NT2/D1 (cell line): ENCODE data around the gene IGF2R.
"Not testable (repeated sequence)": the region's sequence is repeated elsewhere in the genome, so short reads cannot be mapped to it uniquely, and the experiment has no call there.

ENCODE experiments used
- DNase-seq: peaks from one replicate; pipeline ENCODE4 v3.0.0-alpha.2; 2011; ENCODE audit warnings: low read depth, low spot score
- H3K27me3 ChIP-seq: 2 replicates; pipeline ENCODE4 v1.6.0; 2011; ENCODE audit warnings: mild to moderate bottlenecking; ENCODE audit not compliant: insufficient read length, insufficient read depth
- H3K36me3 ChIP-seq: 2 replicates; pipeline ENCODE4 v1.6.1; 2011; ENCODE audit warnings: mild to moderate bottlenecking, low read length, mixed read lengths; ENCODE audit not compliant: insufficient read depth, insufficient read length
- H3K4me1 ChIP-seq: 2 replicates; pipeline ENCODE4 v1.5.1; 2011; ENCODE audit not compliant: insufficient read depth, insufficient read length
- H3K4me3 ChIP-seq: 2 replicates; pipeline ENCODE4 v1.5.1; 2011; ENCODE audit warnings: low read depth; ENCODE audit not compliant: insufficient read length
- H3K9ac ChIP-seq: 2 replicates; pipeline ENCODE4 v1.6.0; 2011; ENCODE audit warnings: low read depth; ENCODE audit not compliant: insufficient read length
- H3K9me3 ChIP-seq: 2 replicates; pipeline ENCODE4 v1.5.1; 2011; ENCODE audit warnings: mild to moderate bottlenecking, low read length; ENCODE audit not compliant: insufficient read depth
- SUZ12 ChIP-seq: IDR thresholded peaks from 2 replicates; pipeline ENCODE4 v1.6.1; 2011; ENCODE audit not compliant: insufficient read length, insufficient read depth; ENCODE audit errors: extremely low read depth
- YY1 ChIP-seq: IDR thresholded peaks from 2 replicates; pipeline ENCODE4 v1.6.1; 2011; ENCODE audit not compliant: insufficient read length, insufficient read depth
- ZNF274 ChIP-seq: IDR thresholded peaks from 2 replicates; pipeline ENCODE4 v1.6.1; 2011; ENCODE audit warnings: mild to moderate bottlenecking, low read depth, low read length

The IGF2R gene

DNA sequence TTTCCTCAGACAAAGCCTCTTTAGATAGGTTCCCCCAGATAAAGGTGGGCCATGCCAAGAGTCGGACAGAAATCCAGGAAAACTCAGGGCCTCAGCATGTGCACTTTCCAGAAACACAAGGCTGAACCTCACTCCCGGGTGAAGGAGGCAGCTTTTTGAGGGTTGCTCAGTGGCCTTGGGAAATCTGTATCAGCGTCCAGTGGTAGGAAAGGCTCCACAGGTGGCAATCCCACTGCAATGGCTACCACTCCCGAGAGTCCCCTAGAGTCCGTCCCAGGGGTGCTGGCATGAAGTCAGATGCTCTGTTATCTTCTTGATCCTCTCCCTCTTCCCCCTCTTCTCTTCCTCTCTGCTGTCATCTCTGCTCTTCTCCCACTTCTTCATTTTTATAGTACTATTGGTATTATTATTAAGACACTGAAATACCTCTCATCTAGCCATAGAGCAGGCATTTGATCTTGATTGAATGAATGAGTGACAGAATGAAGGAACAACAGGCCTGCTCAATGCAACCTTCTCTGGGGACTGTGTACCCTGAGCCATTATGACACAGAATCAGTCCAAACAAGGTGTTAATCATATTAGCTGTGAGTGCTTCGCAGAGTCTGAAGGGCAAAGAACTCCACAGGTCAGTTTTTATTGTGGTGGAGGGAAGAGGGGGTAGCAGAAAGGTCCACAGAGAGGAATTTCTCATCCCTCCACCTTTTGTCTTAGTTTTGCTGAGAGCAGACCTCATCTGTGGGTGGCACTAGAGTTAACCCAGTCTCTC is 166.1 kb downstream of the IGF2R start:
- Histone ChIP-seq H3K9ac (no peak overlapping the region), H3K27me3 (no peaks in the 10 kb centered on the region), H3K36me3 (no peaks in the 10 kb centered on the region), H3K4me3 (no peak overlapping the region), H3K4me1 (peaks cover 4% of the 10 kb centered on the region), H3K9me3 (no peaks in the 10 kb centered on the region)
- no peak for DNase-seq
- TF ChIP-seq ZNF274 (no peak), YY1 (no peak)

DNA sequence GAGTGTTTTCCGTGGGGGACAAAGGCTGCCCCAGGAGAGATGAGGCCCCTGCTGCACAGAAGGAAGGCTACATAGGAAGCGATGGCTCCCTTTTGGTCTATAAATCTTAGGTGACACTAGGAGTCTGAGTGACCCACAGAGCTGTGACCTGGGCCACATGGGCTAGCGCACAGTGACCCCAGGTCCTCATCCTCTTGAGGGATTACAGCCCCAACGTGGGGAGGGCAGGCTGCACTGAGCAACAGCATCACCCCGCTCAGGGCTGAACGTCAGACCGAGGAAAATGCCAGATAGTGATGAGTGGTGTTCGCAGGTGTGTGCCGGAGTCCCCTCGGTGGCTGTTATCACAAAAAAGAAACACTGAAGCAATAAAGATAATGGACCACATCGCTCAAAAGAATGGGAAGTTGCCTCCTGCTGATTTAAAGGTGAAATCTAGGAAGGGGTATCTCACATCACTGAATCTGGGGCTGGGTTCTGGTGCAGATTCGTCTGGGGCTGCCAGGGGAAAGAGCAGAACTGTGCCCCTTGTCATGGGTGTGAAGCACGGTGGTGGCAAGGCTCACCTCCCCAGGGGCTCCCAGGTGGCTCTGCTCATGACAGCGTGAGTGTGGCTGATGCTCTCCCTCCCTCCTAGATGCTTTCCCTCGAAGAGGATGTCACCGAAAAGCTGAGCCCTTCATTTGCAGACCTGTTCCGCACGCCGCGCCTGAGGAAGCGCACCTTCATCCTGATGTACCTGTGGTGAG is 167.2 kb downstream of the IGF2R start:
- H3K36me3 ChIP-seq: no peaks in the 10 kb centered on the region
- no peaks in the 10 kb centered on the region for H3K9me3 ChIP-seq
- peaks cover 4% of the 10 kb centered on the region for H3K4me1 ChIP-seq
- TF ChIP-seq SUZ12 (no peak), YY1 (no peak), ZNF274 (no peak)
- H3K9ac ChIP-seq: no peak overlapping the region
- DNase-seq: no peak
- no peak overlapping the region for H3K4me3 ChIP-seq
- no peaks in the 10 kb centered on the region for H3K27me3 ChIP-seq

GRCh38 chr6:160137130-160137988 is 168.5 kb downstream of the IGF2R start:
- H3K4me1 ChIP-seq: peaks cover 2% of the 10 kb centered on the region
- no peak overlapping the region for H3K9ac ChIP-seq
- DNase-seq: no peak
- no peak overlapping the region for H3K4me3 ChIP-seq
- TF ChIP-seq YY1 (no peak), ZNF274 (no peak), SUZ12 (no peak)
- H3K27me3 ChIP-seq: no peaks in the 10 kb centered on the region
- H3K9me3 ChIP-seq: no peaks in the 10 kb centered on the region
- H3K36me3 ChIP-seq: no peaks in the 10 kb centered on the region

DNA sequence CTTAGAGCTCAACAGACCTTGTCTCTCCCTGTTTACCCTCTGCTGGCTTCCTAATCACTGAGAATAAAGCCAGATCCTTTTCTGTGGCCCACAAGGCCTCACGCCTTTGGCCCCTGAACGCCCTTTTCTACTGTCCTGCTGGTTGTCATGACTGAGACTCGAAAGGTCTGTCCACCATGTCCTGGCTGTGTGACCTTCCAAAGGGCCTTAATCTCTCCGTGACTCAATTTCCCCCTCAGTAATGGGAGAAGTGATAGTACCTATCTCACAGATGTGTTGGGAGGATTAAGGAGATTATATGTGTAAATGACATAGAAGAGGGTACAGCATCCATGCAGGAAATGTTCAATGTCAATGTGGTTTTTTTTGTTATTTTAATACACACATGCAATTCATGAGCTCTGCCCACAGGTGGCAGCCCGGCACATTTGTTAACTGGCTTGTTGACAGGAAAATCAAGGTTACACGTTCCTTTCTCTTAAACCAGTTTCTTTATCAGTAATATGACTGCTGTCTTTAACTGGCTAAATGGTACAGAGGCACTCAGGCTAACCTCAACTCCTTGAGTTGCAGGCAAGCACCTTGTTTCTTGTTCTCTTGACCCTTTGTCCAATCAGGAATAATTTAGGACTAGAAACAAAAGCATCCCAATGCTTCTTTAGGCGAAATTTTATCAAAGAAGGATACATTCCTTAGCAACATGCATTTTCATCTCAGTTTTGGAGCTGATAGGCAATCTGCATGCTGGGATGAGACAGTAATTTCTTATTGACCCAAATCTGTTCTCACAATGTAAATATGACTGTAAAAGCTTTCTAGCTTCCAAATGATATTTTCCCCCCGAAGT is 169.3 kb downstream of the IGF2R start:
- no peaks in the 10 kb centered on the region for H3K36me3 ChIP-seq
- TF ChIP-seq SUZ12: no peak
- no peak for TF ChIP-seq ZNF274
- TF ChIP-seq YY1: no peak
- H3K9me3 ChIP-seq: no peaks in the 10 kb centered on the region
- no peak overlapping the region for H3K4me3 ChIP-seq
- no peak for DNase-seq
- no peaks in the 10 kb centered on the region for H3K27me3 ChIP-seq
- H3K9ac ChIP-seq: no peak overlapping the region
- H3K4me1 ChIP-seq: no peaks in the 10 kb centered on the region

GRCh38 chr6:160138839-160139419 is 170.0 kb downstream of the IGF2R start:
- DNase-seq: no peak
- no peaks in the 10 kb centered on the region for H3K9me3 ChIP-seq
- no peaks in the 10 kb centered on the region for H3K4me1 ChIP-seq
- H3K9ac ChIP-seq: no peak overlapping the region
- H3K4me3 ChIP-seq: no peak overlapping the region
- no peaks in the 10 kb centered on the region for H3K27me3 ChIP-seq
- no peaks in the 10 kb centered on the region for H3K36me3 ChIP-seq
- TF ChIP-seq ZNF274 (no peak), SUZ12 (no peak), YY1 (no peak)

DNA sequence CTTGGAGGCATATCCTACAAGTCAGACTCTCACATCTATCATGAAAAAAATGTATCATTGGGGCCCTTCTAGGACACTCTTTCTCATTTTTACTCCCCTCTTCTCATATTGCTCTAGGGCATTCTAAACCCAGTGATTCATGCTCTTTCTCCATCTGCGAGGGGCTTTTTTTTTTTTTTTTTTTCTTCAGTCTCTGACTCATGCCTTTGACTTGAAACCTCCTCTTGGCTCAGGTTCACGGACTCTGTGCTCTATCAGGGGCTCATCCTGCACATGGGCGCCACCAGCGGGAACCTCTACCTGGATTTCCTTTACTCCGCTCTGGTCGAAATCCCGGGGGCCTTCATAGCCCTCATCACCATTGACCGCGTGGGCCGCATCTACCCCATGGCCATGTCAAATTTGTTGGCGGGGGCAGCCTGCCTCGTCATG is 170.6 kb downstream of the IGF2R start:
- Histone ChIP-seq H3K27me3 (no peaks in the 10 kb centered on the region), H3K9me3 (no peaks in the 10 kb centered on the region), H3K4me3 (no peak overlapping the region), H3K36me3 (no peaks in the 10 kb centered on the region), H3K4me1 (no peaks in the 10 kb centered on the region), H3K9ac (no peak overlapping the region)
- no peak for TF ChIP-seq SUZ12
- no peak for TF ChIP-seq YY1
- no peak for TF ChIP-seq ZNF274
- no peak for DNase-seq

- not testable (repeated sequence) for H3K9ac ChIP-seq, DNase-seq, H3K4me1 ChIP-seq, H3K9me3 ChIP-seq, H3K4me3 ChIP-seq, H3K27me3 ChIP-seq, H3K36me3 ChIP-seq
Observed at GRCh38 chr6:160140493-160140892, 171.6 kb downstream of the IGF2R start.
